Activated T-helper 1 cell treated with anti-CD3 and anti-CD28 coated beads, Interleukin-12 subunit alpha, Interleukin-12 subunit beta, Interleukin-2, Interleukin-4 antibody, amounts not matched to agents 30 ng/mL and 10 ng/mL and 1 ng/mL, durations not matched to agents 14 hours and 24 hours and 36 hours (primary cell): Measurements from ENCODE around the gene NUP58. TPM values are rescaled to one million over a fixed set of nuclear protein-coding genes. Genes with fewer than 3 reads are reported as not detected.

Source experiments
- DNase-seq: peaks from one replicate; pipeline ENCODE4 v3.0.0; 2021; ENCODE audit warnings: low spot score
- H3K27ac Mint-ChIP-seq: one replicate; pipeline ENCODE4 v1.8.0; 2021; ENCODE audit warnings: mild to moderate bottlenecking, mixed read lengths
- H3K27me3 Mint-ChIP-seq: one replicate; pipeline ENCODE4 v1.8.0; 2022; ENCODE audit warnings: mild to moderate bottlenecking, moderate library complexity, mixed read lengths; ENCODE audit not compliant: insufficient read depth
- H3K36me3 Mint-ChIP-seq: one replicate; pipeline ENCODE4 v1.8.0; 2021; ENCODE audit warnings: low read depth, mixed read lengths
- H3K4me1 Mint-ChIP-seq: one replicate; pipeline ENCODE4 v1.8.0; 2021; ENCODE audit warnings: low read depth, mixed read lengths
- H3K4me3 Mint-ChIP-seq: one replicate; pipeline ENCODE4 v1.8.0; 2021; ENCODE audit warnings: mild to moderate bottlenecking, moderate library complexity, mixed read lengths
- H3K9me3 Mint-ChIP-seq: one replicate; pipeline ENCODE4 v1.8.0; 2021; ENCODE audit warnings: mixed read lengths
- intact Hi-C: fragments of 100-400 bp; cut with micrococcal nuclease; formaldehyde crosslinking; loops from one replicate; pipeline ENCODE4 v1.15.1; 2024
- total RNA-seq: library from RNA; stranded (reverse); gene quantifications from 2 replicates; pipeline ENCODE4 v1.2.3, GENCODE V29; 2022

NUP58 gene
- total RNA-seq, 1 donor from 2014 or later, result 131 TPM

GRCh38 chr13:25371158-25371874, 69.9 kb downstream of the NUP58 start:
- DNase-seq, result no peak
- H3K27ac Mint-ChIP-seq, result no peak overlapping the region
- no peaks in the 10 kb centered on the region for H3K4me1 Mint-ChIP-seq

GRCh38 chr13:25371875-25372283, 70.5 kb downstream of the NUP58 start, which contains the start of gene ATP8A2:
ATP8A2 (plus strand) TSS chr13:25371974; CDS start chr13:25372213, 239 bp downstream.
- no peak for DNase-seq
- Mint-ChIP-seq H3K9me3 (no peaks in the 10 kb centered on the region), H3K27me3 (peaks cover 68% of the 10 kb centered on the region), H3K4me1 (no peaks in the 10 kb centered on the region), H3K4me3 (peak within 1 kb of the TSS; percentile 30), H3K27ac (no peak within 1 kb of the TSS), H3K36me3 (no peaks in the 10 kb centered on the region)
- intact Hi-C loops, result no loop called here

More at GRCh38 chr13:25371158-25371874, 69.9 kb downstream of the NUP58 start:
- Mint-ChIP-seq H3K27me3 (peaks cover 69% of the 10 kb centered on the region), H3K4me3 (peak overlapping the region; percentile 30), H3K36me3 (no peaks in the 10 kb centered on the region), H3K9me3 (no peaks in the 10 kb centered on the region)
- intact Hi-C loops, result no loop called here

- intact Hi-C loops, result no loop called here
- Mint-ChIP-seq H3K4me1 (no peaks in the 10 kb centered on the region), H3K9me3 (no peaks in the 10 kb centered on the region), H3K27me3 (peaks cover 73% of the 10 kb centered on the region), H3K27ac (no peak overlapping the region), H3K4me3 (no peak overlapping the region), H3K36me3 (no peaks in the 10 kb centered on the region)
- no peak for DNase-seq
These were observed 71.1 kb downstream of the NUP58 start for GRCh38 chr13:25372284-25373081.

- H3K9me3 Mint-ChIP-seq, result no peaks in the 10 kb centered on the region
- no peak for DNase-seq
- intact Hi-C loops, result loop anchor here (1.0 kb wide), 3 partner anchors 143 to 381 kb away; no protein-coding TSS in a partner anchor
- H3K4me3 Mint-ChIP-seq, result no peak overlapping the region
- no peaks in the 10 kb centered on the region for H3K36me3 Mint-ChIP-seq
- no peaks in the 10 kb centered on the region for H3K4me1 Mint-ChIP-seq
- H3K27me3 Mint-ChIP-seq, result peaks cover 62% of the 10 kb centered on the region
- H3K27ac Mint-ChIP-seq, result no peak overlapping the region
These were observed 74.4 kb downstream of the NUP58 start for GRCh38 chr13:25375727-25376358.

- no peaks in the 10 kb centered on the region for H3K4me1 Mint-ChIP-seq
- H3K9me3 Mint-ChIP-seq, result no peaks in the 10 kb centered on the region
- no peak for DNase-seq
- no peak overlapping the region for H3K27ac Mint-ChIP-seq
- H3K36me3 Mint-ChIP-seq, result no peaks in the 10 kb centered on the region
- peaks cover 55% of the 10 kb centered on the region for H3K27me3 Mint-ChIP-seq
- no peak overlapping the region for H3K4me3 Mint-ChIP-seq
- intact Hi-C loops, result no loop called here
These were observed 76.0 kb downstream of the NUP58 start for GRCh38 chr13:25377244-25377962.

GRCh38 chr13:25378528-25378927, 77.1 kb downstream of the NUP58 start:
- Mint-ChIP-seq H3K27me3 (peaks cover 47% of the 10 kb centered on the region), H3K4me1 (no peaks in the 10 kb centered on the region), H3K27ac (no peak overlapping the region), H3K4me3 (no peak overlapping the region), H3K9me3 (no peaks in the 10 kb centered on the region), H3K36me3 (no peaks in the 10 kb centered on the region)
- intact Hi-C loops, result no loop called here
- no peak for DNase-seq

- no peak for DNase-seq
- intact Hi-C loops, result no loop called here
These were observed 77.6 kb downstream of the NUP58 start for GRCh38 chr13:25379011-25379410.

GRCh38 chr13:25380082-25380481, 78.7 kb downstream of the NUP58 start:
- no peak for DNase-seq
- intact Hi-C loops, result no loop called here
- H3K4me1 Mint-ChIP-seq, result no peaks in the 10 kb centered on the region
- peaks cover 42% of the 10 kb centered on the region for H3K27me3 Mint-ChIP-seq
- no peak overlapping the region for H3K4me3 Mint-ChIP-seq
- H3K27ac Mint-ChIP-seq, result no peak overlapping the region
- no peaks in the 10 kb centered on the region for H3K36me3 Mint-ChIP-seq
- H3K9me3 Mint-ChIP-seq, result no peaks in the 10 kb centered on the region

More at GRCh38 chr13:25379011-25379410, 77.6 kb downstream of the NUP58 start:
- Mint-ChIP-seq H3K27ac (no peak overlapping the region), H3K4me1 (no peaks in the 10 kb centered on the region), H3K27me3 (peaks cover 46% of the 10 kb centered on the region), H3K9me3 (no peaks in the 10 kb centered on the region), H3K36me3 (no peaks in the 10 kb centered on the region), H3K4me3 (no peak overlapping the region)

GRCh38 chr13:25380741-25381324, 79.4 kb downstream of the NUP58 start:
- Mint-ChIP-seq H3K27me3 (peaks cover 39% of the 10 kb centered on the region), H3K4me3 (no peak overlapping the region), H3K27ac (no peak overlapping the region), H3K36me3 (no peaks in the 10 kb centered on the region), H3K4me1 (no peaks in the 10 kb centered on the region), H3K9me3 (no peaks in the 10 kb centered on the region)
- DNase-seq, result no peak
- intact Hi-C loops, result no loop called here

GRCh38 chr13:25384758-25385410, 83.5 kb downstream of the NUP58 start:
- no peak for DNase-seq
- intact Hi-C loops, result no loop called here
- Mint-ChIP-seq H3K27ac (no peak overlapping the region), H3K9me3 (no peaks in the 10 kb centered on the region), H3K4me3 (no peak overlapping the region), H3K4me1 (no peaks in the 10 kb centered on the region), H3K27me3 (peaks cover 27% of the 10 kb centered on the region), H3K36me3 (no peaks in the 10 kb centered on the region)

- no peak overlapping the region for H3K4me3 Mint-ChIP-seq
- H3K36me3 Mint-ChIP-seq, result no peaks in the 10 kb centered on the region
- H3K27me3 Mint-ChIP-seq, result peaks cover 26% of the 10 kb centered on the region
- no peak overlapping the region for H3K27ac Mint-ChIP-seq
- intact Hi-C loops, result no loop called here
- H3K9me3 Mint-ChIP-seq, result no peaks in the 10 kb centered on the region
- no peak for DNase-seq
- no peaks in the 10 kb centered on the region for H3K4me1 Mint-ChIP-seq
These were observed 90.5 kb downstream of the NUP58 start for GRCh38 chr13:25391932-25392331.
